Lower leg skin (tissue), 3 donors: ENCODE measurements around the gene CNTLN.

Experiments used
- POLR2A ChIP-seq, 2 donors: fragments of 450-650 bp; IDR thresholded peaks; one replicate each; pipeline ENCODE4 v1.6.1; 2016 to 2017; ENCODE audit warnings: antibody characterized with exemption in 2 of 2, mild to moderate bottlenecking in 1 of 2, moderate library complexity in 1 of 2
- TF ChIP-seq, protein P1 (sequence below), 3 donors: fragments of 450-650 bp; IDR thresholded peaks; one replicate each; pipeline ENCODE4 v1.5.1; 2016; ENCODE audit warnings: antibody characterized with exemption in 3 of 3, mild to moderate bottlenecking in 3 of 3, moderate library complexity in 2 of 3

DNA sequence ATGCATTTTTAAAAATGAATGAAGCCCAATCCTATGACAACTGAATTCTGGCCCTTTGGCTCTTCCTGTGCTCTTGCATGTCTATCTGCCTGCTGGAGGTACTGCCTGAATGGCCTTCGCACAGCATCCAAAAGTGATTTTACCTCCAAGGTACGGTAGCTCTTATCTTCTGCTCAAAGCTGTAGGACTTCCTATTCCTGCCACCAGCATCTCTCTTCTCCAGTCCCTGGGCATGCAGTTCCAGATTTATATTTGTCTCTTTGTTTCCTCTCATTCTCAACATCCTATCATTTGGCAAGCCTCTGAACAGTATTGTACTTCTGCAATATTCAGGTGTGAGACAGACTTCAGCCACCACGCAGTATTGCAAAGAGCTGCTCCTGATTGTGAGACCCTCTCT, 400.3 kb downstream of the CNTLN start:
- TF ChIP-seq, protein P1, sequence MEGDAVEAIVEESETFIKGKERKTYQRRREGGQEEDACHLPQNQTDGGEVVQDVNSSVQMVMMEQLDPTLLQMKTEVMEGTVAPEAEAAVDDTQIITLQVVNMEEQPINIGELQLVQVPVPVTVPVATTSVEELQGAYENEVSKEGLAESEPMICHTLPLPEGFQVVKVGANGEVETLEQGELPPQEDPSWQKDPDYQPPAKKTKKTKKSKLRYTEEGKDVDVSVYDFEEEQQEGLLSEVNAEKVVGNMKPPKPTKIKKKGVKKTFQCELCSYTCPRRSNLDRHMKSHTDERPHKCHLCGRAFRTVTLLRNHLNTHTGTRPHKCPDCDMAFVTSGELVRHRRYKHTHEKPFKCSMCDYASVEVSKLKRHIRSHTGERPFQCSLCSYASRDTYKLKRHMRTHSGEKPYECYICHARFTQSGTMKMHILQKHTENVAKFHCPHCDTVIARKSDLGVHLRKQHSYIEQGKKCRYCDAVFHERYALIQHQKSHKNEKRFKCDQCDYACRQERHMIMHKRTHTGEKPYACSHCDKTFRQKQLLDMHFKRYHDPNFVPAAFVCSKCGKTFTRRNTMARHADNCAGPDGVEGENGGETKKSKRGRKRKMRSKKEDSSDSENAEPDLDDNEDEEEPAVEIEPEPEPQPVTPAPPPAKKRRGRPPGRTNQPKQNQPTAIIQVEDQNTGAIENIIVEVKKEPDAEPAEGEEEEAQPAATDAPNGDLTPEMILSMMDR (IDR thresholded peaks at IDR 0.05): no peak
- TF ChIP-seq POLR2A (IDR thresholded peaks at IDR 0.05): no peak
